ENCODE measurements around the gene SLC17A2.

Gene SLC17A2

DNA sequence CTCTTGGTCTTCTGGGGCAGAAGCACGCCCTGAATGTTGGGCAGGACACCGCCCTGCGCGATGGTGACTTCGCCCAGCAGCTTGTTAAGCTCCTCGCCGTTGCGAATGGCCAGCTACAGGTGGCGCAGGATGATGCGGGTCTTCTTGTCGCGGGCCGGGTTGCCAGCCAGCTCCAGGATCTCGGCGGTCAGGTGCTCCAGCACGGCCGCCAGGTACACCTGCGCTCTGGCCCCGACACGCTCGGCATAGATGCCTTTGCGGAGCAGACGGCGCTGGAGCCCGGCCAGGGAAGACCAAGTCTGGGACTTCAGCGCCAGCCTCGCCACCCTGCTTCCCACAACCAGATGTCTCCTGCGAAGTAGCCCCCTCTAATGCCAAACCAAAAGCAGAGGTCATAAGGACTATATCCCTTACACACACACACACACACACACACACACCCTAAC is 48.4 kb downstream of the SLC17A2 start:
- DNase-seq = peak; percentile 60 to 67

DNA sequence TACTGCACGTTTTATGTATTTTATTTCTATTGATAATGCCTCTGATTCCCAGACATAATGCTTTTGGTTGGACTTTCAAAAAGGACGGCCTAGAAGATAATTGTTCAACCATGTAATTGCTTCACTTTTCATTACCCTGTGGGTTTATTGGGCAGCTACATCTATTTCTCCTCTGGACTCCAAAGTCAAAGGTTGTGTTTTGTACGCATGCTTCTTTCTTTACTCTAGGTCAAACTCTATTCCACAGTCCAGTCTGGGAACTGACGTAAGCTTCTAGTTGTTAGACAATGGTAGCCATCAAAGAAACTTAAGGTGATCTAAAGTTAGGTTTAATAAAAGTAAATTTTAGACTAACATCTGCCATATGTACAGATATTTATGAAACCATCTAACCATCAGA is 49.9 kb downstream of the SLC17A2 start:
- no peak for DNase-seq

- DNase-seq = no peak
Measured at GRCh38 chr6:25878721-25879322, 51.7 kb downstream of the SLC17A2 start.

DNA sequence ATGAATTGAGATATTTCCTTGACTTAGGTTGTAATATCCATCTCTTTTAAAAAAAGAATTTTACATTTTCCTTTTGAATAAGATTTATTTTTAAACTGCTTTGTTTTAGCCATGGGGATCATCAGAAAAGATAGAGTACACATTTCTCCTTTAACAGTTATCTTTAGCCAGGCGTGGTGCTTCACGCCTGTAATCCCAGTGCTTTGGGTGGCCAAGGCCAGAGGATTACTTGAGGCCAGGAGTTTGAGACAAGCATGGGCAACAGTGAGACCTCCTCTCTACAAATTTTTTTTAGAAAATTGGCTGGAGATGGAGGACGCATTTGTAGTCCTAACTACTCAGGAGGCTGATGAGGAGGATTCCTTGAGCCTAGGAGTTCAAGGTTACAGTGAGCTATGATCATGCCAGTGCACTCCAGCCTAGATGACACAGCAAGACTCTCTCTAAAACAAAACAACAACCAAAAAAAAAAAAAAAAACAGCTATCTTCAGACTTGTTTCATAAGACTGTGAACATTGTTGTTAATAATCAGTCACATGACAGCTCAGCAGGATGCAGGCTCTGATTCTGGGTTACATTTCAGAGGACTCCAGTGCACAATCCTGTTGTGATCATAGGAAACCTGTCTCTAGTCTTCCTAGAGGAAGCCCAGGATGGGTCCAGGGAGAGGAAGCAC is 54.4 kb downstream of the SLC17A2 start:
- DNase-seq = no peak

DNA sequence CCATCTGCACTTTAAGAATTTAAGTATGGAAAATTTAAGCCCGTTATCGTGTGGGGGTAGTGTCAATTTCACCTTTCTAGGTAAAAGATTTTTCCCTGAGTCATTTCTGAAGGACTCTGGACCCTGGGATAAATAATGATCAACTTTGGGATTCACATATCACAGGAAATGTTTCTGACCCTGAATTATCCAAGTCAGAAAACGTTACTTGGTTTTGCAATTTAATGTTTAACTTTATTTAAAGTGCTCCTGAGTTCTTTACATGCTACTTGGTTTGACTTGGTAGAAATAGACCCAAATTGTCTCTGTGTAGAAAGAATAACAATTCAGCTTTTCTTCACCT is 55.0 kb downstream of the SLC17A2 start:
- DNase-seq = no peak

DNA sequence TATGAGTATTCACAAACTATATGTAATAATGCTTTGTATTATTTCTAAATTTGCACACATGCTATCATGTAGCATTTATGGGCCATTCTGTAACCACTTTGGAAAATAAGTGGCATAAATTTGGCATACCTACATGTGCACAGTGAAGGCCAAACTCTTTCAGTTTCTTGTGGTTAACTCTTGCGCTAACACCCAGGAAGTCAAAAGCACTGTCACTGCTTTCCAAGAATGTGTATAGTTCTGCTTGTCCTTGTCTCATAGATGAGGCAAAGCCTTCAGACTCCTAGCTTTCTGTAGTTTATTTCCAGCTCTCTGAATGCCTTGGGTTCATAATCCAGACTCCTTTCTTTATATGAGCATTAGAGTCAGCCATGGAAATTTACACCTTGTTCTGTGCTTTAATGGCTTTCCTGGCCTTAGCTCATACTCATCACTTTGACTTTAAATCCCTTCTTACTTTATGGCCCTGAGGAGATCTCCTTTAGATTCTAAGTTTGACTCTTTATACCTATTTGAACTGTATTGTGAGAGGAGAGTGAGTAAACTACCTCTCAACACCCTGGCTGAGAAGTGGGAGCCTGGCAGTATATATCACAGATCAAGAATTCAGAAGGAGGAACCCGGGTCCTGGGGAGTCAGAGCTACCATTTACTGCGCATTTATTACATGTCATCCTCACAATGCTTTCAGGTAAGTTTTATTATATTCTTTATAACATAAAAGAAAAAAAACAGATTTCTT is 55.5 kb downstream of the SLC17A2 start:
- DNase-seq = no peak

- no peak for DNase-seq
Measured at GRCh38 chr6:25874118-25874517, 56.4 kb downstream of the SLC17A2 start, which contains the start of gene SLC17A3. Gene SLC17A3 (minus strand): TSS chr6:25874243. CDS start chr6:25868387, 5,856 bp downstream.

GRCh38 chr6:25872814-25873213 is 57.7 kb downstream of the SLC17A2 start:
- DNase-seq = no peak

DNA sequence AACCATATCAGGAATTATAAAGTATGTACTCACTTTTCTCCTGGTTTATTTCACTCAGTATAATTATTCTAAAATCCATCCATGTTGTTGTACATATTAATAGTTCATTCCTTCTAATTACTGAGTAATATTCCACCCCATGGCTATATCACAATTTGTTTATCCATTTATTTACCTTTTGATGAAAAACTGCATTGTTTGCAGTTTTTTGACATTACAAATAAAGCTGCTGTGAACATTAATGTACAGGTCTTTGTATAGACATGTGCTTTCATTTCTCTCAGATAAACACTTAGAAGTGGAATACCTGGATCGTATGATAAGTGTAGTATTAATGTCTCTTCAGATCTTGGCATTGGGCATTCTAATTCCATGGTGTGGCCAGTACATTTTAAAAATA is 60.7 kb downstream of the SLC17A2 start:
- no peak for DNase-seq

GRCh38 chr6:25868436-25869183 is 61.9 kb downstream of the SLC17A2 start:
- no peak for DNase-seq

- no peak for DNase-seq
Measured at GRCh38 chr6:25866011-25866410, 64.5 kb downstream of the SLC17A2 start.

GRCh38 chr6:25863360-25863759 is 67.1 kb downstream of the SLC17A2 start:
- no peak for DNase-seq
